HCT116 (cell line): ENCODE data around the gene GRM8. TPM values are rescaled to one million over a fixed set of nuclear protein-coding genes. Genes with fewer than 3 reads are reported as not detected.

Source experiments
- ATAC-seq: fragments of 200-7000 bp; cut with Tn5 transposase; 2 replicates; pipeline ENCODE4 v1.9.1; 2020; ENCODE audit warnings: mild to moderate bottlenecking, moderate library complexity
- BruUV-seq: library from RNA; stranded (reverse); fragments of 400-500 nt; replicated peaks from 2 replicates; lab custom pipeline; 2021; lab: Mats Ljungman, UMichigan
- CTCF ChIA-PET: fragments of 300-600 bp; sonication (Branson Sonifier 250); formaldehyde crosslinking; loops from one replicate; lab custom pipeline; 2021; ENCODE audit warnings: antibody characterized with exemption; lab: Charles Lee
- POLR2A ChIA-PET: fragments of 300-600, 350-600 bp; sonication (Branson Sonifier 250); formaldehyde crosslinking; loops from one replicate; lab custom pipeline; 2021; ENCODE audit warnings: antibody characterized with exemption; lab: Charles Lee
- RAD21 ChIA-PET, 2 experiments: fragments of 300-600 bp; sonication (Branson Sonifier 250); formaldehyde crosslinking; loops; one replicate each; lab custom pipeline; 2023; ENCODE audit warnings: low total read pairs in 2 of 2; ENCODE audit not compliant: uncharacterized antibody in 2 of 2, unreplicated experiment in 2 of 2, low non-redundant PET in 1 of 2; lab: Charles Lee
- DNase-seq: peaks from one replicate; pipeline ENCODE4 v3.0.0-alpha.2; 2010; ENCODE audit warnings: low read depth, low spot score
- H2AFZ ChIP-seq: fragments of 200-600 bp; shearing (Covaris generic), sonication (generic); 2 replicates; pipeline ENCODE4 v1.6.1; 2017; ENCODE audit warnings: low read depth, mixed run types, mixed read lengths, antibody characterized with exemption, low read length; ENCODE audit not compliant: poor library complexity, severe bottlenecking
- H3K27ac ChIP-seq: 2 replicates; pipeline ENCODE4 v1.5.1; 2012; ENCODE audit warnings: low read depth, low read length
- H3K27me3 ChIP-seq: fragments of 200-600 bp; sonication (generic); 2 replicates; pipeline ENCODE4 v1.6.1; 2016; ENCODE audit warnings: mixed run types, low read length, mixed read lengths; ENCODE audit not compliant: insufficient read depth
- H3K36me3 ChIP-seq, 2 experiments: fragments of 200-500 bp in 1 of 2; fragments of 200-600 bp in 1 of 2; sonication (Bioruptor generic) in 1 of 2; sonication (generic) in 1 of 2; 2 replicates each; pipeline versions ENCODE4 v1.5.1 to v1.6.1; 2014 to 2016; ENCODE audit warnings: low read length in 2 of 2, inconsistent platforms in 1 of 2, mixed read lengths in 1 of 2, mixed run types in 1 of 2; ENCODE audit not compliant: insufficient read depth in 2 of 2, control insufficient read depth in 1 of 2
- H3K4me1 ChIP-seq, 2 experiments: fragments of 200-600 bp in 1 of 2; sonication (generic) in 1 of 2; 2 replicates each; pipeline versions ENCODE4 v1.5.1 to v1.6.1; 2012 to 2017; ENCODE audit warnings: low read length in 2 of 2, inconsistent platforms in 1 of 2, mild to moderate bottlenecking in 1 of 2, mixed read lengths in 1 of 2, mixed run types in 1 of 2, moderate library complexity in 1 of 2; ENCODE audit not compliant: insufficient read depth in 2 of 2, control insufficient read depth in 1 of 2
- H3K4me2 ChIP-seq: fragments of 200-600 bp; sonication (generic); 2 replicates; pipeline ENCODE4 v1.6.1; 2017; ENCODE audit warnings: mixed run types, low read length, mixed read lengths
- H3K4me3 ChIP-seq, 2 experiments: fragments of 200-600 bp in 1 of 2; sonication (generic) in 1 of 2; replicated peaks in 1 of 2; 2 replicates each; pipeline ENCODE4 v1.5.1; 2011 to 2016; ENCODE audit warnings: low read length in 2 of 2, control low read depth in 1 of 2, low read depth in 1 of 2, mild to moderate bottlenecking in 1 of 2, mixed read lengths in 1 of 2, mixed run types in 1 of 2
- H3K79me2 ChIP-seq: fragments of 200-600 bp; sonication (generic); 2 replicates; pipeline ENCODE4 v1.6.1; 2017; ENCODE audit warnings: mild to moderate bottlenecking, mixed run types, low read length, moderate library complexity, mixed read lengths; ENCODE audit not compliant: insufficient read depth
- H3K9ac ChIP-seq: fragments of 200-600 bp; sonication (generic); 2 replicates; pipeline ENCODE4 v1.6.1; 2016; ENCODE audit warnings: low read length, mixed read lengths
- H3K9me2 ChIP-seq: fragments of 200-600 bp; sonication (generic), shearing (Covaris generic); 2 replicates; pipeline ENCODE4 v1.6.1; 2017; ENCODE audit warnings: mixed run types, mild to moderate bottlenecking, moderate library complexity; ENCODE audit not compliant: insufficient read depth
- H3K9me3 ChIP-seq, 2 experiments: fragments of 200-500 bp in 1 of 2; fragments of 200-600 bp in 1 of 2; sonication (Bioruptor generic) in 1 of 2; sonication (generic) in 1 of 2; 2 replicates each; pipeline ENCODE4 v1.6.1; 2014 to 2017; ENCODE audit warnings: low read length in 2 of 2, mixed read lengths in 2 of 2, inconsistent platforms in 1 of 2, low read depth in 1 of 2, mild to moderate bottlenecking in 1 of 2, mixed run types in 1 of 2, moderate library complexity in 1 of 2; ENCODE audit not compliant: control insufficient read depth in 1 of 2, insufficient read depth in 1 of 2
- H4K20me1 ChIP-seq: fragments of 200-600 bp; sonication (generic), shearing (Covaris generic); 2 replicates; pipeline ENCODE4 v1.6.1; 2017; ENCODE audit warnings: mixed run types, mild to moderate bottlenecking, moderate library complexity; ENCODE audit not compliant: insufficient read depth
- CEBPB ChIP-seq: IDR thresholded peaks from 2 replicates; pipeline ENCODE4 v1.6.1; 2012; ENCODE audit warnings: low read depth
- EGR1 ChIP-seq: IDR thresholded peaks from 2 replicates; pipeline ENCODE4 v1.6.1; 2012; ENCODE audit warnings: low read depth
- ELF1 ChIP-seq: IDR thresholded peaks from 2 replicates; pipeline ENCODE4 v1.6.1; 2012; ENCODE audit warnings: low read depth, borderline replicate concordance
- EZH2 ChIP-seq: fragments of 200-600 bp; sonication (generic); IDR thresholded peaks from 2 replicates; pipeline ENCODE4 v1.6.1; 2017; ENCODE audit warnings: antibody characterized with exemption, mixed run types
- EZH2phosphoT487 ChIP-seq: fragments of 200-600 bp; IDR thresholded peaks from 2 replicates; pipeline ENCODE4 v1.6.1; 2018; ENCODE audit warnings: antibody characterized with exemption, borderline replicate concordance
- FOSL1 ChIP-seq: IDR thresholded peaks from 2 replicates; pipeline ENCODE4 v1.6.1; 2012; ENCODE audit warnings: low read depth
- JUND ChIP-seq: IDR thresholded peaks from 2 replicates; pipeline ENCODE4 v1.6.1; 2012
- POLR2A ChIP-seq: IDR thresholded peaks from 2 replicates; pipeline ENCODE4 v1.7.0; 2011; ENCODE audit warnings: borderline replicate concordance; ENCODE audit not compliant: insufficient read depth, insufficient read length; ENCODE audit errors: extremely low read depth
- POLR2AphosphoS5 ChIP-seq: IDR thresholded peaks from 2 replicates; pipeline ENCODE4 v1.6.1; 2011; ENCODE audit warnings: mild to moderate bottlenecking, low read depth, low read length, moderate library complexity
- RAD21 ChIP-seq: IDR thresholded peaks from 2 replicates; pipeline ENCODE4 v1.6.1; 2012; ENCODE audit warnings: low read depth, mild to moderate bottlenecking
- SP1 ChIP-seq: IDR thresholded peaks from 2 replicates; pipeline ENCODE4 v1.6.1; 2012; ENCODE audit warnings: low read depth
- SRF ChIP-seq: IDR thresholded peaks from 2 replicates; pipeline ENCODE4 v1.6.1; 2012; ENCODE audit warnings: low read depth
- TCF7L2 ChIP-seq: IDR thresholded peaks from 2 replicates; pipeline ENCODE4 v1.7.0; 2011; ENCODE audit warnings: borderline replicate concordance, inconsistent platforms; ENCODE audit not compliant: insufficient read depth, insufficient read length; ENCODE audit errors: extremely low read depth
- YY1 ChIP-seq: IDR thresholded peaks from 2 replicates; pipeline ENCODE4 v1.6.1; 2011; ENCODE audit warnings: low read length, low read depth, moderate library complexity, mild to moderate bottlenecking; ENCODE audit not compliant: insufficient replicate concordance; ENCODE audit errors: extremely low read depth
- ZFX ChIP-seq: fragments of 450-650 bp; IDR thresholded peaks from 2 replicates; pipeline ENCODE4 v1.6.1; 2017
- intact Hi-C: fragments of 100-400 bp; cut with micrococcal nuclease; formaldehyde crosslinking; loops from 2 replicates; pipeline ENCODE4 v1.10.0; 2022
- total RNA-seq: library from RNA; stranded (reverse); gene quantifications from one replicate; pipeline ENCODE4 v1.2.1, GENCODE V29; 2021; ENCODE audit not compliant: unreplicated experiment
- TF ChIP-seq, protein P1 (sequence below): IDR thresholded peaks from 2 replicates; pipeline ENCODE4 v1.6.1; 2012; ENCODE audit warnings: low read depth
- TF ChIP-seq, protein P2 (sequence below): IDR thresholded peaks from 2 replicates; pipeline ENCODE4 v1.6.1; 2012
- TF ChIP-seq, protein P3 (sequence below): IDR thresholded peaks from 2 replicates; pipeline ENCODE4 v1.6.1; 2011; ENCODE audit warnings: mild to moderate bottlenecking, low read length, moderate library complexity; ENCODE audit not compliant: insufficient replicate concordance; ENCODE audit errors: extremely low read depth
- TF ChIP-seq, protein P4 (sequence below): IDR thresholded peaks from 2 replicates; pipeline ENCODE4 v1.6.1; 2012

Gene GRM8
- total RNA-seq, 1 experiment from 2014 or later, result 0.05 TPM

DNA sequence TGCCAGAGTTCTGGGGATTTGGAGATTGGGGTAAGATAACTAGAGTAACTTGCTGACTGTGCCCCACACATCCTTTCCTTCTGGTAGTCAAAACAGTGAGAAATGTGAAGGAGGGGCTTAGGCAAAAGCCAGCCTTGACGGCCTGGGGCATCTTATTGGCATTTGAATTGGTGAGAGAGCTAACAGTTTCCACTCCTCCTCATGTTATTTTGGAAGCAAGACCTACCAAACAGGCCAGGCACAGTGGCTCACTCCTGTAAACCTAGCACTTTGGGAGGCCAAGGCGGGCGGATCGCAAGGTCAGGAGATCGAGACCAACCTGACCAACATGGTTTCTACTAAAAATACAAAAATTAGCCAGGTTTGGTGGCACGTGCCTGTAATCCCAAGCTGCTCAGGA, 596.6 kb downstream of the GRM8 start:
- Histone ChIP-seq H3K27ac (no peak overlapping the region), H3K36me3 (no peaks in the 10 kb centered on the region), H3K9me2 (no peaks in the 10 kb centered on the region), H3K9ac (no peak overlapping the region), H3K4me2 (no peak overlapping the region)
- RAD21 ChIA-PET, result no interaction called here
- POLR2A ChIA-PET, result no interaction called here
- intact Hi-C loops, result no loop called here
- TF ChIP-seq, protein P1, sequence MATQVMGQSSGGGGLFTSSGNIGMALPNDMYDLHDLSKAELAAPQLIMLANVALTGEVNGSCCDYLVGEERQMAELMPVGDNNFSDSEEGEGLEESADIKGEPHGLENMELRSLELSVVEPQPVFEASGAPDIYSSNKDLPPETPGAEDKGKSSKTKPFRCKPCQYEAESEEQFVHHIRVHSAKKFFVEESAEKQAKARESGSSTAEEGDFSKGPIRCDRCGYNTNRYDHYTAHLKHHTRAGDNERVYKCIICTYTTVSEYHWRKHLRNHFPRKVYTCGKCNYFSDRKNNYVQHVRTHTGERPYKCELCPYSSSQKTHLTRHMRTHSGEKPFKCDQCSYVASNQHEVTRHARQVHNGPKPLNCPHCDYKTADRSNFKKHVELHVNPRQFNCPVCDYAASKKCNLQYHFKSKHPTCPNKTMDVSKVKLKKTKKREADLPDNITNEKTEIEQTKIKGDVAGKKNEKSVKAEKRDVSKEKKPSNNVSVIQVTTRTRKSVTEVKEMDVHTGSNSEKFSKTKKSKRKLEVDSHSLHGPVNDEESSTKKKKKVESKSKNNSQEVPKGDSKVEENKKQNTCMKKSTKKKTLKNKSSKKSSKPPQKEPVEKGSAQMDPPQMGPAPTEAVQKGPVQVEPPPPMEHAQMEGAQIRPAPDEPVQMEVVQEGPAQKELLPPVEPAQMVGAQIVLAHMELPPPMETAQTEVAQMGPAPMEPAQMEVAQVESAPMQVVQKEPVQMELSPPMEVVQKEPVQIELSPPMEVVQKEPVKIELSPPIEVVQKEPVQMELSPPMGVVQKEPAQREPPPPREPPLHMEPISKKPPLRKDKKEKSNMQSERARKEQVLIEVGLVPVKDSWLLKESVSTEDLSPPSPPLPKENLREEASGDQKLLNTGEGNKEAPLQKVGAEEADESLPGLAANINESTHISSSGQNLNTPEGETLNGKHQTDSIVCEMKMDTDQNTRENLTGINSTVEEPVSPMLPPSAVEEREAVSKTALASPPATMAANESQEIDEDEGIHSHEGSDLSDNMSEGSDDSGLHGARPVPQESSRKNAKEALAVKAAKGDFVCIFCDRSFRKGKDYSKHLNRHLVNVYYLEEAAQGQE, result no peak
- TF ChIP-seq POLR2AphosphoS5, result no peak
- no peak for TF ChIP-seq ELF1
- TF ChIP-seq SP1, result no peak
- no peak for TF ChIP-seq POLR2A
- no peak for TF ChIP-seq EGR1
- no peak for TF ChIP-seq EZH2phosphoT487
- TF ChIP-seq TCF7L2, result no peak
- TF ChIP-seq, protein P2, sequence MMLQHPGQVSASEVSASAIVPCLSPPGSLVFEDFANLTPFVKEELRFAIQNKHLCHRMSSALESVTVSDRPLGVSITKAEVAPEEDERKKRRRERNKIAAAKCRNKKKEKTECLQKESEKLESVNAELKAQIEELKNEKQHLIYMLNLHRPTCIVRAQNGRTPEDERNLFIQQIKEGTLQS, result no peak
- TF ChIP-seq CEBPB, result no peak
- TF ChIP-seq ZFX, result no peak
- no peak for TF ChIP-seq SRF
- no peak for TF ChIP-seq FOSL1
- TF ChIP-seq JUND, result no peak
- TF ChIP-seq, protein P3, sequence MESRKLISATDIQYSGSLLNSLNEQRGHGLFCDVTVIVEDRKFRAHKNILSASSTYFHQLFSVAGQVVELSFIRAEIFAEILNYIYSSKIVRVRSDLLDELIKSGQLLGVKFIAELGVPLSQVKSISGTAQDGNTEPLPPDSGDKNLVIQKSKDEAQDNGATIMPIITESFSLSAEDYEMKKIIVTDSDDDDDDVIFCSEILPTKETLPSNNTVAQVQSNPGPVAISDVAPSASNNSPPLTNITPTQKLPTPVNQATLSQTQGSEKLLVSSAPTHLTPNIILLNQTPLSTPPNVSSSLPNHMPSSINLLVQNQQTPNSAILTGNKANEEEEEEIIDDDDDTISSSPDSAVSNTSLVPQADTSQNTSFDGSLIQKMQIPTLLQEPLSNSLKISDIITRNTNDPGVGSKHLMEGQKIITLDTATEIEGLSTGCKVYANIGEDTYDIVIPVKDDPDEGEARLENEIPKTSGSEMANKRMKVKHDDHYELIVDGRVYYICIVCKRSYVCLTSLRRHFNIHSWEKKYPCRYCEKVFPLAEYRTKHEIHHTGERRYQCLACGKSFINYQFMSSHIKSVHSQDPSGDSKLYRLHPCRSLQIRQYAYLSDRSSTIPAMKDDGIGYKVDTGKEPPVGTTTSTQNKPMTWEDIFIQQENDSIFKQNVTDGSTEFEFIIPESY, result no peak
- TF ChIP-seq, protein P4, sequence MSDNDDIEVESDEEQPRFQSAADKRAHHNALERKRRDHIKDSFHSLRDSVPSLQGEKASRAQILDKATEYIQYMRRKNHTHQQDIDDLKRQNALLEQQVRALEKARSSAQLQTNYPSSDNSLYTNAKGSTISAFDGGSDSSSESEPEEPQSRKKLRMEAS, result no peak
- TF ChIP-seq EZH2, result no peak
- TF ChIP-seq YY1, result no peak
- TF ChIP-seq RAD21, result no peak
- TF ChIP-seq, all 23 proteins: peak for 0
- Histone ChIP-seq H3K27me3 (no peaks in the 10 kb centered on the region), H3K9me3 (no peaks in the 10 kb centered on the region), H3K79me2 (no peaks in the 10 kb centered on the region), H3K4me1 (no peaks in the 10 kb centered on the region), H2AFZ (no peak overlapping the region), H3K4me3 (no peak overlapping the region), H4K20me1 (no peaks in the 10 kb centered on the region)
- no peak for ATAC-seq
- CTCF ChIA-PET, result no interaction called here
- no TSS peak for BruUV-seq
- no peak for DNase-seq
